Large intestine (tissue), 3 donors: ENCODE data around the gene KIAA0930. TPM values are rescaled to one million over a fixed set of nuclear protein-coding genes. Genes with fewer than 3 reads are reported as not detected.

Source experiments
- DNase-seq, 2 donors: peaks; one replicate each; pipeline versions ENCODE4 v3.0.0 to v3.0.0-alpha.2; 2013
- H3K27ac ChIP-seq: one replicate; pipeline ENCODE4 v1.5.1; 2013; ENCODE audit warnings: low read length
- H3K27me3 ChIP-seq: 2 replicates; pipeline ENCODE4 v1.6.1; 2013; ENCODE audit warnings: low read length; ENCODE audit not compliant: control insufficient read depth, insufficient read depth
- H3K36me3 ChIP-seq: 2 replicates; pipeline ENCODE4 v1.6.1; 2013; ENCODE audit warnings: low read length; ENCODE audit not compliant: control insufficient read depth, insufficient read depth
- H3K4me1 ChIP-seq: one replicate; pipeline ENCODE4 v1.6.1; 2013; ENCODE audit warnings: low read length; ENCODE audit not compliant: control insufficient read depth, insufficient read depth
- H3K4me3 ChIP-seq: one replicate; pipeline ENCODE4 v1.5.1; 2013; ENCODE audit warnings: low read length
- H3K9me3 ChIP-seq: one replicate; pipeline ENCODE4 v1.6.1; 2013; ENCODE audit warnings: mild to moderate bottlenecking, low read depth, low read length, moderate library complexity; ENCODE audit not compliant: control insufficient read depth
- WGBS: methylation state at CpG from one replicate; pipeline ENCODE4 v1.1.5; 2013; ENCODE audit warnings: low lambda C conversion rate; ENCODE audit not compliant: insufficient coverage; 5-methylcytosine and 5-hydroxymethylcytosine counted together
- polyA plus RNA-seq: library from polyadenylated mRNA; unstranded; fragments of 120-200 nt; gene quantifications from one replicate; pipeline ENCODE4 v1.2.1, GENCODE V29; 2013

Gene KIAA0930
- polyA plus RNA-seq, 1 donor = 21.8 TPM

- no peak for DNase-seq
- Histone ChIP-seq H3K4me3 (no peak overlapping the region), H3K27ac (no peak overlapping the region), H3K27me3 (no peaks in the 10 kb centered on the region), H3K36me3 (no peaks in the 10 kb centered on the region), H3K4me1 (no peaks in the 10 kb centered on the region), H3K9me3 (no peaks in the 10 kb centered on the region)
- WGBS = no CpG with 5 or more reads among the region's 10 CpGs
Observed at GRCh38 chr22:45253039-45253641, 12.4 kb upstream of the KIAA0930 start.

DNA sequence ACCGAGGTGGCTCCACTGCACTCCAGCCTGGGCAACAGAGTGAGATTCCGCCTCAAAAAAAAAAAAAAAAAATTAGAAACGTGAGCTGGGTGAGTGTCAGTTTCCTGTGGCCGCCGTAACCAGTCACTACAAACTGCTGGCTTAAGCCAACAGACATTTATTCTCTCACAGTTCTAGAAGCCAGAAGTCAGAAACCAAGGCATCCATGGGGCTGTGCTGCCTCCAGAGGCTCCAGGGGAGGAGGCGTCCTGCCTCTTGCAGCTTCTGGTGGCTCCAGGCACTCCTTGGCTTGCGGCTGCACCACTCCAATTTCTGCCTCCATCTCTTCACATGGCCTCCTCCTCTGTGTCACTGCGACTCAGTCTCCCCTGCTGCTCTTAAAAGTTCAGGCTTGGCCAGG, 11.1 kb upstream of the KIAA0930 start:
- no peaks in the 10 kb centered on the region for H3K36me3 ChIP-seq
- H3K27ac ChIP-seq = no peak overlapping the region
- no peaks in the 10 kb centered on the region for H3K27me3 ChIP-seq
- H3K4me3 ChIP-seq = no peak overlapping the region
- no CpG with 5 or more reads among the region's 8 CpGs for WGBS
- peaks cover 9% of the 10 kb centered on the region for H3K4me1 ChIP-seq
- no peak for DNase-seq
- H3K9me3 ChIP-seq = no peaks in the 10 kb centered on the region

- Histone ChIP-seq H3K4me3 (no peak overlapping the region), H3K27ac (no peak overlapping the region), H3K4me1 (peaks cover 26% of the 10 kb centered on the region), H3K9me3 (no peaks in the 10 kb centered on the region), H3K27me3 (no peaks in the 10 kb centered on the region), H3K36me3 (no peaks in the 10 kb centered on the region)
- DNase-seq = no peak
- 83% methylated on average over 1 of the region's 8 CpGs for WGBS
Observed at GRCh38 chr22:45248832-45249561, 8.3 kb upstream of the KIAA0930 start.

DNA sequence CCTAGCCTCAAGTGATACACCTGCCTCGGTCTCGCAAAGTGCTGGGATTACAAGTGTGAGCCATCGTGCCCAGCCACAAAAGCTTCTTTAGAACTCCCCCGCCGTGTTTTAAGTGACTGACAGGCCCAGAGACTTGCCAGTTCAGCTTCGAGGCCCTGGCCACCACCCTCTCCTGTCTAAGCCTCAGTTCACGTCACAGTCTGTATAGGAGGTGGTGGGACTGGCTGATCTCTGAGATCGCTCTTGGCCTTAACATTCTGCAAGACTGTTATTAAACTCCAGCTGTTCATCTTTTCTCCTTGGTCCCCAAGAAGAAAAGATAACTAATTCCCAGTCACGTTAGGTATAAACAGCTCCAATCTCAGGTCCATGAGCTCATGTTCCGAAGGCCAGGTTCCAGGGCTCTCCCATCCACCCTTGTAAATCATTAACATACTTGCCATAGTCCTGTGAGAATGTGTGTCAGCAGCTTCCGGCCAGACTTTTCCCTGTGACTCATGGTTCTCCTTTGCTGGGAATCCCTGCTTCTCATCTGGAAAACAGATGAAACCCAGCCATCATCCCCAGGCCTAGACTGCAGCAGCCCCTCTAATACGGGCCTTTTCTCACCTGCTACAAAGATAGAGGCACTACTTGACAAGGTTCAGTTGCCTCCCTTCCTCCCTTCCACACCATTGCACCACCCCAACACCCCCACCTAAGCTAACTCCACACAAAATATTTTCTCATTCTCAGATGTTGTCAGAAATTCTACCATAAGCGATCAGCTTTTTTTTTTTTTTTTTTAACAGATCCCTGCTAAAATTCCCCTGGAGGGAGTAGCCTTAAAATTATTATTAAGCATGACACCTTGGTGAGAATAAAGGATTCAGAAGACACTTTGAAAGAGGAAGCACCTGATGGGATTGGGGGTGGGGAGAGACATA, 5.6 kb upstream of the KIAA0930 start:
- 20% methylated on average over 1 of the region's 13 CpGs for WGBS
- no peaks in the 10 kb centered on the region for H3K9me3 ChIP-seq
- H3K4me1 ChIP-seq = peaks cover 27% of the 10 kb centered on the region
- H3K27ac ChIP-seq = peak overlapping the region; percentile 92
- H3K4me3 ChIP-seq = no peak overlapping the region
- H3K27me3 ChIP-seq = no peaks in the 10 kb centered on the region
- peak; percentile 97 to 99 for DNase-seq
- no peaks in the 10 kb centered on the region for H3K36me3 ChIP-seq

DNA sequence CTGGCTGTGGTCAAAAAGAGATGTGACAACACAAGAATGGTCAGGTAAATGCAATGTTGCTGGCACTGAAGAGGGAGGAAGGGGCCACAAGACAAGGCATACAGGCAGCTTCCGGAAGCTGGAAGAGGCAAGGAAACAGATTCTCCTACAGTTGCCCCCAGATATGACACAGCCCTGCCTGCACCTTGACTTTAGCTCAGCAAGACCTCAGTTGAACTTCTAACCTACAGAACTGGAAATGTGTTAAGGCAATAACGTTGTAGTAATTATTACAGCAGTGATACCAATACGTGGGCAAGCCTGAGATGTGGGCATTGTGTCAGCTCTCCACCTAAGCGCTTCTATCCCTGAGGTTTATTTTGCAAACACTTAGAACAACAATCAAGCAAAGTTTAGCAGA, 4.2 kb upstream of the KIAA0930 start:
- H3K27ac ChIP-seq = peak overlapping the region; percentile 92
- no peaks in the 10 kb centered on the region for H3K9me3 ChIP-seq
- peaks cover 34% of the 10 kb centered on the region for H3K4me1 ChIP-seq
- no peaks in the 10 kb centered on the region for H3K27me3 ChIP-seq
- no peak overlapping the region for H3K4me3 ChIP-seq
- no CpG with 5 or more reads among the region's 4 CpGs for WGBS
- peak in 1 of 2 donors; percentile 74 for DNase-seq
- no peaks in the 10 kb centered on the region for H3K36me3 ChIP-seq

- Histone ChIP-seq H3K4me1 (peaks cover 43% of the 10 kb centered on the region), H3K4me3 (no peak overlapping the region), H3K27ac (no peak overlapping the region), H3K36me3 (peaks cover 7% of the 10 kb centered on the region), H3K9me3 (no peaks in the 10 kb centered on the region), H3K27me3 (no peaks in the 10 kb centered on the region)
- no peak for DNase-seq
- 75% methylated on average over 2 of the region's 7 CpGs for WGBS
Observed at GRCh38 chr22:45242778-45243191, 2.1 kb upstream of the KIAA0930 start.

- H3K4me3 ChIP-seq = peak overlapping the region; percentile 62
- no peak overlapping the region for H3K27ac ChIP-seq
- no CpG with 5 or more reads among the region's 73 CpGs for WGBS
- H3K4me1 ChIP-seq = peaks cover 23% of the 10 kb centered on the region
- peaks cover 11% of the 10 kb centered on the region for H3K36me3 ChIP-seq
- H3K27me3 ChIP-seq = no peaks in the 10 kb centered on the region
- DNase-seq = peak in 1 of 2 donors; percentile 35
- no peaks in the 10 kb centered on the region for H3K9me3 ChIP-seq
Observed at GRCh38 chr22:45240104-45240809, 437 bp downstream of the KIAA0930 start.

DNA sequence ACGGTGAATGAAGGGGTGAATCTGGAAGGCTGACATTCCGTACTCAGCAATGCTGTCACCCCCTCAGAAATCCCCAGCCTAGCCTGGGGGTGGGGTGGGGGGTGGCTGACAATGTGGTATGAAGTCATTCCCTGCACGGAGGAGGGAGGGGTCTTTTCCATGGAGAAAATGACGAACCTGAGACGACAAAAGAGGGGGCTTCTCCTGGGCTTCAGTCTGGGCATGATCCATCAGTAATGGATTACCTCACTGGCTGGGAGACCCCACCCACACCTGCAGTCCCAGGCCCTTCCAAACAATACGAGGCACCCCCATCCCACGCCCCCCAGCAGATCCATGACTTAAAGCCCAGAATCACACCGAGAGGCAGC, 1.0 kb downstream of the KIAA0930 start:
- no peak for DNase-seq
- H3K27me3 ChIP-seq = no peaks in the 10 kb centered on the region
- H3K9me3 ChIP-seq = no peaks in the 10 kb centered on the region
- peaks cover 11% of the 10 kb centered on the region for H3K36me3 ChIP-seq
- no peak overlapping the region for H3K27ac ChIP-seq
- no CpG with 5 or more reads among the region's 8 CpGs for WGBS
- H3K4me3 ChIP-seq = peak overlapping the region; percentile 62
- peaks cover 17% of the 10 kb centered on the region for H3K4me1 ChIP-seq

DNA sequence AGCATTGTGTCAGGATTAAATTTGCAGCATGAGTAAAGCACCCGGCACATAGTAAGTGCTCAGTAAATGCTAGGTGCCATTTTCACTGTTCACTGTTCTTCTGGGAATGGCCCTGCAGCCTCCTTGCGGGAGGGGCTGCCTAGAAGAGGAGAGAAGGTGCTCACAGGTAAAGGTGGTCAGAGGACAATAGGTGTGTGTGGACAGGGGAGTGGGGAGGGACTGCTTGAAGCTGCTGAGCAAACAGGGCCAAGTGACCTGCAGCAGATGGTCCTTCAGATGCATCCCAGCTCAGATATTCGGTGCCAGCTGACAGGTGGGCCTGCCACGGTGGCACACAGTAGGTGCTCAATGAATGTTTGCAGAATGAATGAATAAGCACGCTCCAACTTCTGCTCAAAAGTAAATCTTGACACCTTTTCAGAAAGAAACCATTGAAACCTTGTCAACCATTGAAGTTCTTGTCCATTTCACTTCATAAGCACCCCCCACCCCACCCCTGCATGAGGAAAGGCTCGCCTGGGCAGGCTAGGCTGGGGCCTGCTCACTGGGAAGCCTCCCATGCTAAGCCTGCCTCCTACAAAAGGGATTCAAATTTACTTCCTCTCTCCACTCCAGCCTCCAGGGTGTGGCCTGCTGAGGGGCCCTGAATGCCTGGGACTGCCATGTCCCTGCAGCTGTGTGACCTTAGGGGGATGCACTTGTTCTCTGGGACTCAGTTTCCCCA, 1.6 kb downstream of the KIAA0930 start:
- Histone ChIP-seq H3K4me1 (peaks cover 16% of the 10 kb centered on the region), H3K4me3 (no peak overlapping the region), H3K27me3 (no peaks in the 10 kb centered on the region), H3K27ac (no peak overlapping the region), H3K9me3 (no peaks in the 10 kb centered on the region), H3K36me3 (peaks cover 11% of the 10 kb centered on the region)
- no CpG with 5 or more reads among the region's 6 CpGs for WGBS
- no peak for DNase-seq
